HG02938 (cell line): ENCODE measurements around the gene CETP.

Experiments used
- ATAC-seq: cut with Tn5 transposase; IDR thresholded peaks from one replicate; pipeline ENCODE4 v1.9.1; 2021; ENCODE audit warnings: mild to moderate bottlenecking, moderate library complexity; ENCODE audit not compliant: unreplicated experiment

Gene CETP

GRCh38 chr16:56961851-56962281 is at the start of gene CETP:
Gene CETP (plus strand): TSS chr16:56961950. CDS start chr16:56961980, 30 bp downstream.
- ATAC-seq = no peak

GRCh38 chr16:56912746-56913708 is 48.7 kb upstream of the CETP start:
- ATAC-seq = no peak

- no peak for ATAC-seq
Measured at GRCh38 chr16:56914896-56915295, 46.9 kb upstream of the CETP start.

GRCh38 chr16:56915336-56916119 is 46.2 kb upstream of the CETP start:
- ATAC-seq = no peak

GRCh38 chr16:56916571-56917403 is 45.0 kb upstream of the CETP start:
- peak; percentile 83 for ATAC-seq

GRCh38 chr16:56918467-56919012 is 43.2 kb upstream of the CETP start:
- ATAC-seq = no peak

- ATAC-seq = no peak
Measured at GRCh38 chr16:56919099-56919800, 42.5 kb upstream of the CETP start.

GRCh38 chr16:56921571-56921970 is 40.2 kb upstream of the CETP start:
- ATAC-seq = no peak

GRCh38 chr16:56923481-56924091 is 38.2 kb upstream of the CETP start:
- ATAC-seq = no peak

- ATAC-seq = no peak
Measured at GRCh38 chr16:56927471-56927870, 34.3 kb upstream of the CETP start.

- ATAC-seq = no peak
Measured at GRCh38 chr16:56929639-56930038, 32.1 kb upstream of the CETP start.

- ATAC-seq = no peak
Measured at GRCh38 chr16:56930486-56931270, 31.1 kb upstream of the CETP start.

GRCh38 chr16:56931271-56931891 is 30.4 kb upstream of the CETP start:
- ATAC-seq = peak; percentile 32

- ATAC-seq = peak; percentile 81
Measured at GRCh38 chr16:56931892-56932720, 29.6 kb upstream of the CETP start, which contains the start of gene HERPUD1. Gene HERPUD1 (plus strand): TSS chr16:56932142. CDS start chr16:56932245, 103 bp downstream.

- no peak for ATAC-seq
Measured at GRCh38 chr16:56932721-56933619, 28.8 kb upstream of the CETP start.
